ENCODE results near the gene ACOT11.

The ACOT11 gene

GRCh38 chr1:54559771-54560231, 11.8 kb downstream of the ACOT11 start:
- peak in 2 of 56 donors; percentile 15 to 25 for DNase-seq

GRCh38 chr1:54564312-54565112, 16.5 kb downstream of the ACOT11 start:
- no peak for DNase-seq

DNA sequence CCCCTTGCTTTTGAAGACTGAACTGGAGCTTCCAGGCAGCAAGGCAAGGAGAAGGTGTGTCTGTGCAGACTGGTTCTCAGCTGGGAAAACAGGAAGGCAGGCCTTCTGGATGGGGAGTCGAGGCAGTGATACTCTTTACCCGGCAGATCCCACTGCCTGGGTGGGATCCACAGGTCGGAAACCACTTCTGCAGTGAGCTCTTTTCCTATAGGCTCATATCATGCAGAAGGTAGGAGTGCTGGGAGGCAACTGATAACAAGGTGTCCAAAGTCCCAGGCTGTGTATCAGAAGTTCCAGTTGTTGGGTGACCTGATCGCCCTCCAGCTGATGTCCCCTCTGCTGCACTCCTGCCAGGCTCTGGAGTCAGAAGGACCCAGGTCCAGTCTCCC, 17.1 kb downstream of the ACOT11 start:
- DNase-seq = no peak

GRCh38 chr1:54566438-54567141, 18.6 kb downstream of the ACOT11 start:
- DNase-seq = no peak

- no peak for DNase-seq
Measured at GRCh38 chr1:54567961-54568360, 19.9 kb downstream of the ACOT11 start.

- DNase-seq = peak in 2 of 56 donors; percentile 21 to 27
Measured at GRCh38 chr1:54569339-54569738, 21.3 kb downstream of the ACOT11 start.

DNA sequence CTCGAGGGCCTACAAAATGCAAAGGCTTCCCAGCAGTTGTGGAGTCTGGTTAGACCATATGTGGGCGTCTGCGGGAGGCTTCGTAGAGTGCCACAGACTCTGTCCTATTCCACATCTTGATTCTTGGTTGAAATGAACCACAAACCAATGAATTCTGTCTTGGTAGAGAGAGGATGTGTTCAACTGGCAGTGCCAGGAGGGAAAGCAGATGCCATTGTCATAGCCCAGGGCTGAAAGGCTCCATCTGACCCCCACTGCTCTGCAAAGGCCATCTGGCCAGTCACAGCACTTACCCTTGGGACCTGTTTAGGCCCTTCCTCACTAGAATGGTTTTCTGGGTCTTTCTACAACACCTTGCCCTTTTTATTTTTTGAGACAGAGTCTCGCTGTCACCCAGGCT, 22.1 kb downstream of the ACOT11 start:
- no peak for DNase-seq

DNA sequence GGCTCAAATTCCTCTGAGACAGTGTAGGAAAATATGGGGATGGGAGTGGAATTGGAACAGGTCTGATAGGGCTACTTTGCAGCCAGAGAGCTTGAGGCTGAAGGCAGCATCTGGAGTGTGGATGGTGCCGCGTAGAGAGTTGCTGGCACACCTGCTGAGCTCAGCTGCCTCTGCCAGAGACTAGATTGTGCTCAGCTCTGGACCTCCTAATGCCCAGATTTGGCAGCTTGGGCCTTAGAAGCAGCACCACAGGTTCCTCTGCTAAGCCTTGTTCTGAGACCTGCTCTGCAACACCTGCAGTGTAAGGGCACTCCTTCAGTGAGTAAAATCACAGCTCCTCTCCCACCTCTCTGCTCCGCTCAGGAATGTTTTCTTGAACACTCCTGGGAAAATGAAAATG, 23.3 kb downstream of the ACOT11 start:
- DNase-seq = no peak

DNA sequence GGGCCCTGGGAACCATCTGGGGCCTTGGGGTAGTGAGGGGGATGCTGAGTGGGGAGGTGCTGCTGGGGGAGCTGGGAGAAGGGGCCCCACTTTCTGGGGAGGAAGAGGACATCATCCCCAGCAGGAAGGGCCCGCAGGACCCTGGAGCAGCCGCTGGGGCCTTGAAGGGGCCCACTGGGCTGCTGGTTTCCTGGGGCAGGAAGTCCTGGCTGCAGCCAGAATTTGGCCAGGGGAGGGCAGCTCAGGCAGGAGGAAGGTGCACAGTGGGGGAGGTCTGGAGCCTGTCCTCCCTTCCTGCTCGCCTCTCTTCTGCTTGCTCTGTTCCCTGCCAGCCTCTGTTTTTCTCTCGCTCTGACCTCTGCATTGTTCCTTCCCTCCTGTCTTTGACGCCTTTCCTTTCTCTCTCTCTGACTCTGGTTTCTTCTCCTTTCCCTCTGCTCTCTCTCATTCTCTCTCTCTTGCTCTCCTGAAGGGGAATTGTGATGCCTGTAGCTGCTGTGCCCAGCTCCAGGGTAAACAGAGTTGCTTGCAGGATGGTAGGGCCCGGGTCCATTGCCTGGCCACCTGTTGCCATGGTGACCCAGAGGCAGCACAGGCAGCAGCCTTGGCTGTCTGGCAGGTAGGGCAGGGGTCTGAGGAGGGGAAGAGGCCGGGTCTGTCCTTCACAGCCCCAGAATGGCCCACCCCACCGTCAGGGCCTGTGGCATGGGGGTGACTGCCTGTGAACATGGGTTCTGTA, 23.9 kb downstream of the ACOT11 start:
- DNase-seq = no peak

DNA sequence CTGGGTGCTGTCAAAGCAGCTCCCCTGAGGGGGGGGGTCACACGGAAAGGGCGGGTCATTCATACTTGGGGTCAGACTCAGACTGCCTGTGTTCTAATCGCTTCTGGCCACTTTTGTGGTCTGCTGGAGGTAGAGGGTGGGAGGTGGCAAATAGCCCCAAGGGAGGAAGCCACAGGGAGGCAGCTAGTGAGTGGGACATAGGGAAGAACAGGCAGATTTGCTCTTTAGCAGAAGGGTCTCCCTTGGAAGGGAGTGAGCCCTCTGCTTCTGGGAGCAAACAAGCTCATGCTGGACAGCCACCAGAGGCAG, 24.5 kb downstream of the ACOT11 start:
- DNase-seq = no peak

DNA sequence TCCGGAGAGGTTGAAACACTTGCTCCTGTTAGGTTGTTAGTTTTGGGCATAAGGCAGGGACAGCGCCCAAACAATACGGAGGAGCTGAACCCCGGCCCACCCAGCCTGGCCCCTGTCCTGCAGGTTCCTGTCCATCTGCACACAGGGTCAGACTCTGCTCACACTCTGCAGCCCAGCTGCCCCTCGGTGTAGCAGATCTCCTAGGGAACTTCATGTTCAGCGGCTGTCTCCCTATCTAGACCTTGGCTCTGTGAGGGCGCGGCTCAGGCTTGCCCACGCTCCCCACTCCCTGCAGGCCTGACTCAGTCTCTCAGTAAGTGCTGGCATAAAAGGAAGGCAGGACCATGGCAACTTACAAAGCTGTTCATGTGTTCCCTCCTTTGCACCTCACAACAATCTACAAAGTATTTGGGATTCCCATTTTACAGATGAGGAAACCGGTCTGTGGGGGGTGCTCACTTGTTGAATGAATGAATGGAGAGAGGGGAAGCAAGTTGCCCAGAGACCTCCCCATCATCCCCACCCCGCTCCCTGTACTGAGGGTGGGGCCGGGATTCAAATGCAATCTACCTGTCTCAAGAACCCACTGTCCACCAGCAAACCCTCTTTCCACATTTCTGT, 26.2 kb downstream of the ACOT11 start:
- DNase-seq = no peak

DNA sequence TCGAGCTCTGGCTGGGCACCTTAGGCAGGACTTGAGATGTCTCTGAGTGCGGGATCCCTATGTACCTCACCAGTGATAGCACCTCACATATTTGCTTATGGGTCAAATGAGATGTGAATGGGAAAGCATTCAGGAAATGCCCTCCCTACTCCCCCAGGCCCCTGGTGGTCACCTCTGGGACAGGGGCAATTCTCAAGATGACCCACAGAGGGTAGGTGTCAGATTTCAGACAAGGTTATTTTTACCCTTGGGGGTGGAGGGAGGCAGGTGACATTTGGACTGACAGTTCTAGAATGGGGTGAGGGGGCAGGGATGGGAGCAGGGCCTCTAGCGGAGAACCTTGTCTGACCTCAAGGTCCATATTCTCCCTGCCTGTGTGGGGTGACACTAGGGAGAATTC, 27.1 kb downstream of the ACOT11 start:
- no peak for DNase-seq

DNA sequence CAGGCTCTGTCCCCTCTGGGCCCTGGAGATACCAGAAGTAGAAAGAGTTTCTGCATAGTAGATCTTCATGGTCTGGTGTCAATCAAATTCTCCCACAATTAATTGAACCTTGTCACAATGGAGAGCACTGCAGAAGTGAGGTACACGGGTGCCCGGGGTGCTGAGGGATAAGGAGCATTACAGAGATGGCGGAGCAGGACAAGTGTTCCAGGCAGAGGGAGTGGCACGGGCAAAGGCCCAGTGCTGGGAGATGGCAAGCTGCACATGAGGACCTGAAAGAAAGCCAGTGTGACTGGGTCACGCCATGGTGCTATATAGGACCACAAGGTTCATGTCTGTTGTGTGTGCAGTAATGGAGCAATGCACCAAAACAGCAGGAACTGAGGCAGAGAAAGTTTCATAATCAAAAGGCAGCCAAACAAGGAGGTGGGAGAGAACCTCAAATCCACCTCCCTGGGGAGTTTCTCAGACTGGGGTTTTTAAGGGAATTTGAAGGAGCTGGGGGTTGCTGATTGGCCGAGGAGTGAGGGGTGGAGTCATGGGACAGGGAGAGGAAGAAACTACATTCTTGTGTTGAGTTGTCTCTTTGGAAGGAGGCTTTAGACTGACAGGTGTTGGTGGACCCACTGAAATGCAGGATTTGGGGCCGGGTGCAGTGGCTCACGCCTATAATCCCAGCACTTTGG, 27.7 kb downstream of the ACOT11 start:
- DNase-seq = no peak

GRCh38 chr1:54577612-54578011, 29.6 kb downstream of the ACOT11 start:
- DNase-seq = peak in 15 of 56 donors; percentile 9 to 63 (median 25)

DNA sequence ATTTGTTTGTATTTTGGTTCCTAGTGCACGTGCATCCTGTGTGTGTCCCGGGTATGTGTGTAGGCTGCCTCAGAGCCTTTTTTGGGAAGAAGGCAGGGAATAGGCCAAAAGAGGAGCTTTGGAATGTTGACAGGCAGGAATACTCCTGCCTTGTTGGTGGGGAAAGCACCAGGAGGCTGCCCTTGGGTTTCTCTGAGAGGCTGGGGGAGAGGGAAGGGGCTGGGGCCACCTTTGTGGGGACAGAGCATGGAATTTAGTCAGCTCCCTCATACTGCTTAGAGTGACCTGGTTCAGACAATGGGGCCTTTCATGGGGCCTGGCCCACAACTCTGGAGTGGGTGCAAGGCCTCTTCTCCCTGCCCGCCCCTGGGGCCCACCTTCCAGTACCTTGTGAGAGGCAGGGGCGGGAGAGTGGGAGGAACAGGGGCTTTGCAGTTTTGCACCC, 31.3 kb downstream of the ACOT11 start:
- peak in 1 of 56 donors; percentile 6 for DNase-seq

GRCh38 chr1:54580856-54581550, 33.0 kb downstream of the ACOT11 start:
- peak in 2 of 56 donors; percentile 56 to 62 for DNase-seq

GRCh38 chr1:54581621-54582035, 33.6 kb downstream of the ACOT11 start:
- peak in 52 of 56 donors; percentile 16 to 91 (median 72) for DNase-seq

DNA sequence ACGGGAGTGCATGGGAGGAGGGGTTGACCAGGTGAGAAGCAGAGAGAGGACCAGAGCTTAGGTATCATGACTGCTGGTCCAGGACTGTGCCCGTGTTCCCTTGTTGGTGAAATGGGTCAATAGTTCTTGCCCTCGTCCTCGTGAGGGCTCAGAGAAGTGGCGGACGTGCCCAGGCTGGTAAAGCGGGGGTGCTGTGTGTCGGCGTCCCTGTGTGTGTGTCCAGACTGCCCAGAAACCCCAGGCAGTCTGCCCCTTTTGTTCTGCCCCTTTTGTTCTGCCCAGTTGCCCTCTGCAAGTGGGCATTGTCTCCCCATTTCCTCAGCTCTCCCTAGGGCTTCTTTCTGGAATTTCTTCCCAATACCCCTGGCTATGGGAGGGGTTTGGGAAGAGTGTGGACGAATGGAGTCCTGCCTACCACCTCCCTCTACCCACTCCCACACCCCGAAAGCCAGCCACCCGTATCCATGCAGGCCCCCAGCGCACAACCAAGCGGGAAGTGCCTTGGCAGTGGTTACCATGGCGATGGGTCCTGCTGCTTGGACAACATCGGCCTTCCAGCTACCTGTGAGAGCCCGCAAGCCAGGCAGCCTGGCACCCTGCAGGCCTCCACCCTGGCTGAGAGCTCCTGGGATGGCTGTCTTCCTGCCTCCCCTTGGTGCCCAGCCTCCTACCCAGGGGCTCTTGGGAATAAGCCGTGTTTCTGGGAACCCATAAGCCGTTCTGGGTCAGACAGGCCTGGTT, 34.7 kb downstream of the ACOT11 start:
- DNase-seq = peak in 31 of 56 donors; percentile 4 to 58 (median 24)

GRCh38 chr1:54583307-54583686, 35.3 kb downstream of the ACOT11 start:
- DNase-seq = no peak

- DNase-seq = peak in 15 of 56 donors; percentile 2 to 47 (median 17)
Measured at GRCh38 chr1:54583871-54584270, 35.8 kb downstream of the ACOT11 start.
